ENCODE measurements around the gene PEX26.
"Not testable (repeated sequence)": the region's sequence is repeated elsewhere in the genome, so short reads cannot be mapped to it uniquely, and the experiment has no call there.

PEX26 gene

DNA sequence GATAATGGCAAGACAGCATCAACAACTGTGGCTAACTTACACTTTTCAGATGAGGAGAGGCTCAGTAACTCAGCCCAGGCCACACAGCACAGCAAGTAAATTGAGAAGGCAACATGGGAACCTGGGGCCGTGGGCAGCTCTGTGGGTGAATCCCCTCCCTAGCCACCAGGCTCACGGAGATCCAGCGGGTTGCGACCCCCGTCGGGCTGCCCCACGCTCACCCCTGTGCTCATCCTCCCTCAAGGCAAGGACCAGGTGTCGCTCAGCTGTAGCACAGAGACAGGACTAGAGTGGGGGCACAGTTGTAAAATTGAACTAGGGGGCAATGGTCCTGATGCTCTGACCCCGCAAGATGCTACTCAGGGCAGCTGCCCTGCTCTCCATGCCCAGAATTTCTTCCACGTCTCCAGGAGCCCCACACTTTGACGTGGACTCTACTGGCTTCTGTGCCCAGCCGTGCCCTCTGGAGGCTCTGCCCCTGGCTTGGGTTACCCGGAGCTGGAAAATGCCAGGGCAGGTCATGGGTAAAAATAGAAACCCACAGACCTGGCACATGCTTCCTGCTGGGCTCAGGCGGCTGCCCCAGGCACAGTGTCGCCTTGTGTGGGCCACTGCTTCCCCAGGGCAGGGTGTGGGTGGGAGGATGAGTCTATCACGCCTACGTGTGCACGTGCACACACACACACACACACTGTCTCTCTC lies 41.8 kb downstream of the PEX26 start:
- TF ChIP-seq, protein P1, sequence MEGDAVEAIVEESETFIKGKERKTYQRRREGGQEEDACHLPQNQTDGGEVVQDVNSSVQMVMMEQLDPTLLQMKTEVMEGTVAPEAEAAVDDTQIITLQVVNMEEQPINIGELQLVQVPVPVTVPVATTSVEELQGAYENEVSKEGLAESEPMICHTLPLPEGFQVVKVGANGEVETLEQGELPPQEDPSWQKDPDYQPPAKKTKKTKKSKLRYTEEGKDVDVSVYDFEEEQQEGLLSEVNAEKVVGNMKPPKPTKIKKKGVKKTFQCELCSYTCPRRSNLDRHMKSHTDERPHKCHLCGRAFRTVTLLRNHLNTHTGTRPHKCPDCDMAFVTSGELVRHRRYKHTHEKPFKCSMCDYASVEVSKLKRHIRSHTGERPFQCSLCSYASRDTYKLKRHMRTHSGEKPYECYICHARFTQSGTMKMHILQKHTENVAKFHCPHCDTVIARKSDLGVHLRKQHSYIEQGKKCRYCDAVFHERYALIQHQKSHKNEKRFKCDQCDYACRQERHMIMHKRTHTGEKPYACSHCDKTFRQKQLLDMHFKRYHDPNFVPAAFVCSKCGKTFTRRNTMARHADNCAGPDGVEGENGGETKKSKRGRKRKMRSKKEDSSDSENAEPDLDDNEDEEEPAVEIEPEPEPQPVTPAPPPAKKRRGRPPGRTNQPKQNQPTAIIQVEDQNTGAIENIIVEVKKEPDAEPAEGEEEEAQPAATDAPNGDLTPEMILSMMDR (IDR thresholded peaks at IDR 0.05; ENCODE audit: low read depth, low read length): no peak
- no peak for DNase-seq (ENCODE audit: low read depth in 2 of 2)

DNA sequence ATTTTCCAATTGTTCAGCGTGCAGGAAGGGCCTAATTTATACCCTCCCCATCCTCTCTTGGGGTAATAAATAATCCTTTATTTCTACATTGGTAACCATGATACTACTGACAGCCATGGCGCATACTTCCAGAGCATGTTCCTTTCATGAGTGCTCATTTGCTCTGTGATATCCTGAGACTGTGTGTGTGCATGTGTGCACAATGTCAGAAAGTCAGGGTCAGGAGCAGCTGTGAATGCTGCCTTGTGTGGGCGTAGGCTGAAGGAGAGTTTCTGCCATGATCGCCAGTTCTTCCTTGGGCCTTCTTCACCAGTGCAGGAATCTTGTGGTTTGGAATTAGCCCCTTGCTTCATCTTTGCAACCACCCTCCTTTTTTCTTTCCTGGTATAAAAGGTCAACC lies 43.1 kb downstream of the PEX26 start:
- no peak for DNase-seq (ENCODE audit: low read depth in 2 of 2)
- TF ChIP-seq, protein P1 (IDR thresholded peaks at IDR 0.05; ENCODE audit: low read depth, low read length): no peak
- H3K4me3 ChIP-seq (replicated peaks in 1 of 2; ENCODE audit: low read depth in 2 of 2, low read length in 2 of 2): no peak overlapping the region

More for the DNA sequence above, 41.8 kb downstream of the PEX26 start:
- no peak overlapping the region for H3K4me3 ChIP-seq (replicated peaks in 1 of 2; ENCODE audit: low read depth in 2 of 2, low read length in 2 of 2)

DNA sequence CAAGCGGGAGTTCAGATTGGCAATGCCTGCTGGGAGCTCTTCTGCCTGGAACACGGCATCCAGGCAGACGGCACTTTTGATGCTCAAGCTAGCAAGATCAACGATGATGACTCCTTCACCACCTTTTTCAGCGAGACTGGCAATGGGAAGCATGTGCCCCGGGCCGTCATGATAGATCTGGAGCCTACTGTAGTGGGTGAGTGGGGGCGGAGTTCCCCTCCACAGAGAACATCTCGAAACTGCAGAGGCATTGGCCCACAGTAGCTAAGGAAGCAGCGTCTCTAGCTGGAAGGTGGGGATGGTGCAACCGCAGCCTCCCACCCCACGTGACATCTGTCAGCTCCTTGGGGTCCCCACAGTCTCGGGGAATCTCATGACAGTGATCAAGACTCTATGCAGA lies 43.7 kb downstream of the PEX26 start:
- no peak overlapping the region for H3K4me3 ChIP-seq (replicated peaks in 1 of 2; ENCODE audit: low read depth in 2 of 2, low read length in 2 of 2)
- DNase-seq (ENCODE audit: low read depth in 2 of 2): no peak
- TF ChIP-seq, protein P1 (IDR thresholded peaks at IDR 0.05; ENCODE audit: low read depth, low read length): no peak

DNA sequence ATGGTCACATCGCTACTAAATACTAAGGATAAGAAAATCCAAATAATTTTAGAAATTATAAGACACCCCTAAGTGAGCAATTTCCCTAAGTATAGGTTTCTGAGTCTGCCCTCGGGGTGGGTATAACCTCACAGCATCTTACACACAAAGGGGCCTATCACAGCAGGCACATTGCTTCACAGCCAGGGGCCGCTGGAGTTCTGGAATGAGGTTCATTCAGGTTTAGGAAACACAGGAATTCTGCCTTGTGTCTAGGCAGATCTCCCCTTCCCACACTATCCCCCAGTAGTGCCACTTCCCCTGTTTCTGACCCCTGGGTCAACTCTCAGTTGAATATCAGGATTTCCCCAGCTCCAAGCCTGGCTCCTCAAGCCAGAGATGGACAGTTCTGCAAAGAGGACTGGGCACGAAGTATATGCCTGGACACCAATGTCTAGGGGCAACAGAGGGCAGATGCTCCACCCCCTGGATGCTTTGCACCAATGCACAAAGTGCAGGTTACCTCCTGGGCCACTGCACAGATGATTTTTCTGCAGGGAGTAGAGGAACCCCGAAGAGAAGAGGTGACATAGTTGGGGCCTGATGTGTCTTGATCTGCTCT lies 44.3 kb downstream of the PEX26 start:
- DNase-seq (ENCODE audit: low read depth in 2 of 2): no peak
- H3K4me3 ChIP-seq (replicated peaks in 1 of 2; ENCODE audit: low read depth in 2 of 2, low read length in 2 of 2): no peak overlapping the region
- TF ChIP-seq, protein P1 (IDR thresholded peaks at IDR 0.05; ENCODE audit: low read depth, low read length): peak; percentile 2

DNA sequence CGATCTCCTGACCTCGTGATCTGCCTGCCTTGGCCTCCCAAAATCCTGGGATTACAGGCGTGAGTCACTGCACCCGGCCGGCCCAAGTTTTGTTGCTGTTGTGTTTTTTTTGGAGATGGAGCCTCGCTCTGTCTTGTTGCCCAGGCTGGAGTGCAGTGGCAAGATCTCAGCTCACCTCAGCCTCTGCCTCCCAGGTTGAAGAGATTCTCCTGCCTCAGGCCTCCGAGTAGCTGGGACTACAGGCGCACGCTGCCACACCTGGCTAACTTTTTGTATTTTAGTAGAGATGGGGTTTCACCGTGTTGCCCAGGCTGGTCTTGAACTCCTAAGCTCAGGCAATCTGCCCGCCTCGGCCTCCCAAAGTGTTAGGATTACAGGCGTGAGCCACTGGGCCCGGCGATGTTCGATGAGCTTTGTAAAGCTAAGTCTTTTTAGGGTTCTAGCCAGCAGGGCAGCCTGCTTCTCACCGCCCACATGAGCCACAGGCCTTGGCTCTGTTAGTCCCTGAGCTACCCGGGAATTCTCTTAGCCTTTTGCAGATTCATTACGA lies 45.8 kb downstream of the PEX26 start:
- H3K4me3 ChIP-seq (replicated peaks in 1 of 2; ENCODE audit: low read depth in 2 of 2, low read length in 2 of 2); DNase-seq (ENCODE audit: low read depth in 2 of 2): not testable (repeated sequence)

DNA sequence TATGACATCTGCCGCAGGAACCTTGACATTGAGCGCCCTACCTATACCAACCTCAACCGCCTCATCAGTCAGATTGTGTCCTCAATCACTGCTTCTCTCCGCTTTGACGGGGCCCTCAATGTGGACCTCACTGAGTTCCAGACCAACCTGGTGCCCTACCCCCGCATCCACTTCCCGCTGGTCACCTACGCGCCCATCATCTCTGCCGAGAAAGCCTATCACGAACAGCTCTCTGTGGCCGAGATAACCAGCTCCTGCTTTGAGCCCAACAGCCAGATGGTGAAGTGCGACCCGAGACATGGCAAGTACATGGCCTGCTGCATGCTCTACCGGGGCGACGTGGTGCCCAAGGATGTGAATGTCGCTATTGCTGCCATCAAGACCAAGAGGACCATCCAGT lies 48.8 kb downstream of the PEX26 start:
- no peak overlapping the region for H3K4me3 ChIP-seq (replicated peaks in 1 of 2; ENCODE audit: low read depth in 2 of 2, low read length in 2 of 2)
- no peak for DNase-seq (ENCODE audit: low read depth in 2 of 2)
- TF ChIP-seq, protein P1 (IDR thresholded peaks at IDR 0.05; ENCODE audit: low read depth, low read length): no peak

DNA sequence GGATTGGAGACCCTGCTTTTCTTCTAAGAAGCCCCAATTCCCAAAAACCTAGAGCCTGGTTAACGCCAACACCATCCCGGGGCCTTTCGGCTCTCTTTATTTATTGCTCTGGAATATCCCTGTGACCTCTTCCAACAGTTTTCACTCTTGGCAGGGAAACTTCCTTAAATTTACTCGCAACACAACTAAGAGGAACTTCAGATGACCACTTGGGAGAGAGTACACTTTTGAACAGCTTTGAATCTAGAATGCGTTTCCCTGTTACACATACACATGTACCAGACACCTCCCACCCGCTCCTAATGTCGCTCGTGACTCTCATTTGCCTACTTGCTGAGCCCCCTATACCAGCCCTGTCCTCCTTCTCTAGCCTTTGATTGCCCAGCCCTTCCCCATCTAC lies 52.2 kb downstream of the PEX26 start:
- DNase-seq (ENCODE audit: low read depth in 2 of 2): no peak
- TF ChIP-seq, protein P1 (IDR thresholded peaks at IDR 0.05; ENCODE audit: low read depth, low read length): no peak
- no peak overlapping the region for H3K4me3 ChIP-seq (replicated peaks in 1 of 2; ENCODE audit: low read depth in 2 of 2, low read length in 2 of 2)

Data from cardiac fibroblast (primary cell).